ENCODE measurements around the gene DNM3.

GRCh38 chr1:171792656-171793369 lies 48.5 kb upstream of the DNM3 start:
- TF ChIP-seq CTCF (IDR thresholded peaks at IDR 0.05) (no peak), EZH2 (IDR thresholded peaks at IDR 0.05) (no peak), EZH2phosphoT487 (IDR thresholded peaks at IDR 0.05) (no peak)

Measured in neural progenitor cell (in vitro differentiated cells).